Endothelial cell of umbilical vein (primary cell): ENCODE results near the gene DHRS9. TPM values are rescaled to one million over a fixed set of nuclear protein-coding genes. Genes with fewer than 3 reads are reported as not detected.

Experiments
- BruUV-seq: library from RNA; stranded (reverse); fragments of 400-500 nt; replicated peaks from 2 replicates; lab custom pipeline; 2021; lab: Mats Ljungman, UMichigan
- CTCF ChIA-PET: fragments of 300-600, 350-600 bp; sonication (Branson Sonifier 250); formaldehyde crosslinking; loops from one replicate; lab custom pipeline; 2021; ENCODE audit warnings: antibody characterized with exemption, inconsistent platforms; lab: Charles Lee
- POLR2A ChIA-PET: fragments of 300-600, 350-600 bp; sonication (Branson Sonifier 250); formaldehyde crosslinking; loops from one replicate; lab custom pipeline; 2021; ENCODE audit warnings: antibody characterized with exemption, inconsistent platforms; lab: Charles Lee
- DNase-seq: peaks from one replicate; pipeline ENCODE4 v3.0.0-alpha.2; 2011; ENCODE audit warnings: low read depth, low spot score
- FAIRE-seq: peaks from 2 replicates; lab custom pipeline; 2011; peaks lifted over from hg19 to GRCh38; lab: Jason Lieb, UNC
- H2AFZ ChIP-seq: 2 replicates; pipeline ENCODE4 v1.6.0; 2012; ENCODE audit warnings: low read depth, low read length, control low read depth, inconsistent platforms
- H3K27ac ChIP-seq: 2 replicates; pipeline ENCODE4 v1.5.1; 2011; ENCODE audit warnings: low read depth, mild to moderate bottlenecking, control low read depth, low read length, moderate library complexity; ENCODE audit not compliant: insufficient read depth
- H3K27me3 ChIP-seq, 2 experiments: 2 replicates each; pipeline versions ENCODE4 v1.6.0 to v1.6.1; 2011; ENCODE audit warnings: low read length in 2 of 2, mixed read lengths in 1 of 2; ENCODE audit not compliant: control insufficient read depth in 2 of 2, insufficient read depth in 2 of 2
- H3K36me3 ChIP-seq, 2 experiments: 2 replicates in 1 of 2; 3 replicates in 1 of 2; pipeline ENCODE4 v1.5.1; 2011; ENCODE audit warnings: low read length in 2 of 2, mild to moderate bottlenecking in 1 of 2, moderate library complexity in 1 of 2; ENCODE audit not compliant: control insufficient read depth in 2 of 2, insufficient read depth in 2 of 2; ENCODE audit errors: extremely low read depth in 1 of 2
- H3K4me1 ChIP-seq: 3 replicates; pipeline ENCODE4 v1.5.1; 2011; ENCODE audit warnings: mild to moderate bottlenecking, low read length; ENCODE audit not compliant: control insufficient read depth, insufficient read depth; ENCODE audit errors: extremely low read depth
- H3K4me2 ChIP-seq: 2 replicates; pipeline ENCODE4 v1.6.1; 2011; ENCODE audit warnings: low read length, control low read depth, mixed read lengths; ENCODE audit not compliant: insufficient read depth
- H3K4me3 ChIP-seq, 3 experiments: fragments of 200-600 bp in 1 of 3; sonication (generic), shearing (Covaris generic) in 1 of 3; replicated peaks in 1 of 3; 2 replicates each; pipeline ENCODE4 v1.5.1; 2011 to 2016; ENCODE audit warnings: control low read depth in 3 of 3, low read length in 3 of 3, mild to moderate bottlenecking in 2 of 3, inconsistent platforms in 1 of 3, low read depth in 1 of 3, moderate library complexity in 1 of 3; ENCODE audit not compliant: insufficient read depth in 1 of 3
- H3K79me2 ChIP-seq: 2 replicates; pipeline ENCODE4 v1.6.0; 2012; ENCODE audit warnings: low read length, inconsistent platforms; ENCODE audit not compliant: control insufficient read depth, insufficient read depth
- H3K9ac ChIP-seq: replicated peaks from 2 replicates; pipeline ENCODE3; 2011; ENCODE audit warnings: low read length, control low read depth; ENCODE audit not compliant: insufficient read depth; ENCODE audit errors: extremely low read depth
- H3K9me1 ChIP-seq: replicated peaks from 3 replicates; pipeline ENCODE4 v1.6.0; 2011; ENCODE audit warnings: mild to moderate bottlenecking, low read length; ENCODE audit not compliant: control insufficient read depth, insufficient read depth; ENCODE audit errors: extremely low read depth
- H3K9me3 ChIP-seq: replicated peaks from 2 replicates; pipeline ENCODE4 v1.5.1; 2012; ENCODE audit warnings: low read length, inconsistent platforms; ENCODE audit not compliant: control insufficient read depth, insufficient read depth
- H4K20me1 ChIP-seq: replicated peaks from 2 replicates; pipeline ENCODE3; 2011; ENCODE audit warnings: mild to moderate bottlenecking, low read length; ENCODE audit not compliant: control insufficient read depth, insufficient read depth; ENCODE audit errors: extremely low read depth
- CTCF ChIP-seq, 2 donors: IDR thresholded peaks; 1 replicate in 1 of 2; 2 replicates in 1 of 2; pipeline ENCODE4 v1.5.1; 2011; ENCODE audit warnings: low read length in 2 of 2, mild to moderate bottlenecking in 2 of 2, moderate library complexity in 2 of 2, control low read depth in 1 of 2, inconsistent platforms in 1 of 2, low read depth in 1 of 2; ENCODE audit not compliant: insufficient read depth in 1 of 2; ENCODE audit errors: extremely low read depth in 1 of 2
- FOS ChIP-seq: IDR thresholded peaks from 2 replicates; pipeline ENCODE4 v1.6.1; 2011; ENCODE audit warnings: mild to moderate bottlenecking, low read length, moderate library complexity, borderline replicate concordance; ENCODE audit not compliant: insufficient read depth
- GATA2 ChIP-seq: IDR thresholded peaks from 2 replicates; pipeline ENCODE4 v1.7.0; 2011; ENCODE audit warnings: low read depth, mild to moderate bottlenecking, moderate library complexity, mixed read lengths, low read length; ENCODE audit not compliant: insufficient read length, insufficient read depth
- JUN ChIP-seq: IDR thresholded peaks from 2 replicates; pipeline ENCODE4 v1.6.1; 2011; ENCODE audit warnings: borderline replicate concordance, low read depth; ENCODE audit not compliant: insufficient read length, insufficient read depth
- MAX ChIP-seq: IDR thresholded peaks from 2 replicates; pipeline ENCODE4 v1.6.1; 2011; ENCODE audit not compliant: insufficient read depth, insufficient read length
- dilution Hi-C: fragments of 300-500 bp; cut with MboI; formaldehyde crosslinking; loops from one replicate; pipeline ENCODE4 v1.15.0; 2019; ENCODE audit warnings: low sequenced_read_pairs; ENCODE audit not compliant: extremely low pct_ligation_motif_present
- intact Hi-C: fragments of 100-400 bp; cut with micrococcal nuclease; formaldehyde crosslinking; loops from one replicate; pipeline ENCODE4 v1.10.0; 2022
- polyA plus RNA-seq, 4 experiments: library from polyadenylated mRNA; depleted of rRNA in 3 of 4; stranded (reverse) in 3 of 4; unstranded in 1 of 4; fragments of >200 nt; gene quantifications; 2 replicates each; pipeline versions ENCODE4 v1.2.1 to v1.2.3, GENCODE V29; 2011 to 2012; ENCODE audit warnings: missing spikeins in 1 of 4
- total RNA-seq: library from RNA; stranded (reverse); gene quantifications from 2 replicates; pipeline ENCODE4 v1.2.3, GENCODE V29; 2021

The DHRS9 gene
- total and polyA plus RNA-seq, 2 donors (not counting 3 experiments of a cell fraction or from before 2014, with no cell fraction given): 0.40 TPM; not detected in 1

- H3K9ac ChIP-seq: no peak overlapping the region
- no peaks in the 10 kb centered on the region for H3K27me3 ChIP-seq
- no peaks in the 10 kb centered on the region for H4K20me1 ChIP-seq
- CTCF ChIA-PET: interaction anchor here (1.3 kb wide), 1 partner anchor 11 kb away, joined by 4 read pairs; no protein-coding TSS in a partner anchor
- no peak overlapping the region for H2AFZ ChIP-seq
- no peak overlapping the region for H3K4me2 ChIP-seq
- H3K4me3 ChIP-seq: no peak overlapping the region
- no peaks in the 10 kb centered on the region for H3K79me2 ChIP-seq
- POLR2A ChIA-PET: no interaction called here
- BruUV-seq: no TSS peak
- no peak overlapping the region for H3K27ac ChIP-seq
- H3K9me1 ChIP-seq: no peaks in the 10 kb centered on the region
- FAIRE-seq (no peak), DNase-seq (no peak)
- no peaks in the 10 kb centered on the region for H3K9me3 ChIP-seq
- dilution Hi-C loops (no loop called here), intact Hi-C loops (no loop called here)
- H3K4me1 ChIP-seq: no peaks in the 10 kb centered on the region
- TF ChIP-seq MAX: no peak
- no peak for TF ChIP-seq GATA2
- TF ChIP-seq CTCF (IDR thresholded peaks at IDR 0.05; ENCODE audit: extremely low read depth in 1 of 2, insufficient read depth in 1 of 2, low read depth in 1 of 2, low read length in 2 of 2): no peak
- no peak for TF ChIP-seq FOS
- no peak for TF ChIP-seq JUN
- no peaks in the 10 kb centered on the region for H3K36me3 ChIP-seq
These were observed 35.1 kb upstream of the DHRS9 start for GRCh38 chr2:169034256-169034655.
